ENCODE data around the gene NKPD1. TPM values are rescaled to one million over a fixed set of nuclear protein-coding genes. Genes with fewer than 3 reads are reported as not detected.

The NKPD1 gene
- total RNA-seq, 5 donors from 2014 or later (not counting 1 experiment from before 2014, with no cell fraction given) = 0.95 to 1.3 (median 1.2) TPM

DNA sequence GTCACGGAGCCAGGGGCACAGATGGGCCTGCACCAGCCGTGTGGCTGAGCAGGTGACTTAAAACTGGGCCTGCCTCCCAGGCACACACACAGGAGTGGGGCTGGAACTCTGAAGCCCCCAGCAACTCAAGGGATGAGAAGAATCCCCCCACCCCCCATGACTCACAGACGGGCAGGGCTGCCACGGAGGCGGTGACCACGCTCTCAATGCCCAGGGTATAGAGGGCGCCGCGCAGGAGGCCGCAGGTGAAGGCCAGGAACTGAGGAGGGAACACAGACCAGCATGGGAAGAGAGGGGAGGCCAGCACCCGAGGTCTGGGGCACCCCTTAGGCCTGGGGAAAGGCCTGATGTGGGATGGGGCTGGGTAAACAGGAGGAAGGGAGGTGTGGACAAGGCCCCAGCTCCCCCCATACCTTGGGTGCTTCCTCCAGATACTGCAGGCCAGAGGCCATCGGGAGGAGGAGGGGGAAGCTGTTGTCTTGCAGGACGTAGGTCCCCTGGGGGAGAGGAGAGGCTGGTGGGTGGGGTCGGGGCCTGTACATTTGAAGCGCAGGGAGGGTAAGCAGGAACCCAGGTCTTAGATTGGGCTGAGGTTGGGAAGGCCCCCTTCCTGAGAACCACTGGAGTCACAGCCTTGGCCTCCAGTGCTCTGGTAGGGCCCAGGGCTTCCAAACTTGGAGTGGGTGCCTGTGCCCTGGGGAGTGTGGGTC, 3.1 kb upstream of the NKPD1 start:
- ATAC-seq (replicated peaks in 1 of 4) (peak in 1 of 4 experiments; percentile 15), DNase-seq (no peak)
- Histone ChIP-seq H3K36me3 (ENCODE audit: control insufficient read depth in 2 of 2, extremely low read depth in 1 of 2, insufficient read depth in 1 of 2, low read length in 1 of 2) (no peaks in the 10 kb centered on the region), H3K4me1 (ENCODE audit: control insufficient read depth in 1 of 2, extremely low read depth in 1 of 2, insufficient read depth in 2 of 2, low read length in 2 of 2) (peaks cover 2 to 33% of the 10 kb centered on the region in 2 experiments), H3K9me3 (no peaks in the 10 kb centered on the region), H3K27ac (ENCODE audit: low read length) (peak overlapping the region; percentile 25), H3K4me3 (ENCODE audit: control insufficient read depth in 1 of 2, extremely low read depth in 1 of 2, low read length in 1 of 2) (no peak overlapping the region), H3K27me3 (replicated peaks in 1 of 2; ENCODE audit: control insufficient read depth in 2 of 2, extremely low read depth in 1 of 2, insufficient read depth in 2 of 2, low read length in 1 of 2) (peaks cover 0 to 15% of the 10 kb centered on the region in 2 experiments)
- Mint-ChIP-seq H3K27ac (peak overlapping the region; percentile 46 to 48), H3K36me3 (no peaks in the 10 kb centered on the region), H3K4me1 (peaks cover 19 to 33% (median 21%) of the 10 kb centered on the region in 3 donors), H3K9me3 (no peaks in the 10 kb centered on the region), H3K4me3 (peak overlapping the region in 1 of 3 donors; percentile 42), H3K27me3 (peaks cover 0 to 2% of the 10 kb centered on the region in 2 donors)
- CTCF ChIA-PET = no interaction called here
- POLR2A ChIA-PET = interaction anchor here in 1 of 2 donors (0.6 kb wide), 1 partner anchor 25 kb away, joined by 4 read pairs; no protein-coding TSS in a partner anchor
- 73% methylated on average over 6 of the region's 15 CpGs for WGBS (ENCODE audit: insufficient coverage)

DNA sequence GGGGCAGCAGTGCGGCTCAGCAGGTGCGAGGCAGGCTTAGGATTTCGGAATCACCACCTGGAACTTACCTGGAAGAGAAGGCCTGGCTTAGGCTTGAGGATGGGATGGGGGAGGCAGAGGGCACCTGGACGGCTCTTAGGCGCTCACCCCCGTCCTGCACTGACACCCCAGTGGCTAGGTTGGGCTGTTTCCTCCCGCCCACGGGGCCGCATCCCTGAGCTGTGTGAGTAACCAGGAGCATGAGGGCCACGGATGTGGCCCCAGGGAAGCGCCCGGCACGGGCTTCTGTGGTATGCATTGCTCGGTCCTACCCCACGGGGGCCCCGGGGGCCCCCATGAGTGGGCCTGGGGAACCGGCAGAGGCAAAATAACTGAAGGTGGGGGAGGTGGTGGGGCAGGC, 2.4 kb upstream of the NKPD1 start:
- H3K9me3 ChIP-seq = no peaks in the 10 kb centered on the region
- H3K4me3 ChIP-seq (ENCODE audit: control insufficient read depth in 1 of 2, extremely low read depth in 1 of 2, low read length in 1 of 2) = no peak overlapping the region
- Mint-ChIP-seq H3K27ac (no peak overlapping the region), H3K36me3 (no peaks in the 10 kb centered on the region), H3K4me3 (no peak overlapping the region), H3K9me3 (no peaks in the 10 kb centered on the region), H3K4me1 (peaks cover 16 to 26% (median 20%) of the 10 kb centered on the region in 3 donors), H3K27me3 (peaks cover under 1 to 2% of the 10 kb centered on the region in 2 donors)
- ChIA-PET POLR2A (no interaction called here), CTCF (no interaction called here)
- DNase-seq (no peak), ATAC-seq (replicated peaks in 1 of 4) (no peak)
- no peaks in the 10 kb centered on the region for H3K36me3 ChIP-seq (ENCODE audit: control insufficient read depth in 2 of 2, extremely low read depth in 1 of 2, insufficient read depth in 1 of 2, low read length in 1 of 2)
- no peak overlapping the region for H3K27ac ChIP-seq (ENCODE audit: low read length)
- H3K27me3 ChIP-seq (replicated peaks in 1 of 2; ENCODE audit: control insufficient read depth in 2 of 2, extremely low read depth in 1 of 2, insufficient read depth in 2 of 2, low read length in 1 of 2) = peaks cover 0 to 22% of the 10 kb centered on the region in 2 experiments
- 85% methylated on average over 17 of the region's 17 CpGs for WGBS (ENCODE audit: insufficient coverage)
- H3K4me1 ChIP-seq (ENCODE audit: control insufficient read depth in 1 of 2, extremely low read depth in 1 of 2, insufficient read depth in 2 of 2, low read length in 2 of 2) = peaks cover 2 to 32% of the 10 kb centered on the region in 2 experiments

DNA sequence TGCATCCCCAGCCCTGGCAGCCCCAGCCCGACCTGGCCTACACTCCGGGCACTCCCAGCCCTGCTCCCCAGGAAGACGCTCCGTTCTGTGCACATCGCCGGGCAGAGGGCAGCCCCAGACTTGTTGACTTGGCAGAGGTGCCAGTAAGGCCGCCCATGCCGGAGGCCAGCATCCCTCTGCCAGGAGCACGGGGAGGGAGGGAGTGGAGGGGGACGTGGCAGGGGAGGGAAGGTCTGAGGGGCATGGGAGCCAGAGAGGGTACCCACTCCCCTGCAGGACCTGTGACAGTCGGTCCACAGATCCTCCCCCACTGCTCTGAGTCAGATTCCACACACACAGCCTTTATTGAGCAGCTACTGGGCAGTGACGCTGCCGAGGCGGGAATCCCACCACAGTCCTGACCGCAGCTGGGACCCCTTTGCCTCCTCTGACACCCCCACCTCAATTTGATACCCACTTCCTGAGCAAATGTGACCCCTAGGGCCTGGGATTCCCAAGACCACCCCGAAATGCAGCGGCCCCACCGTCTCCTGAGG, 1.9 kb upstream of the NKPD1 start:
- POLR2A ChIA-PET = no interaction called here
- H3K4me3 Mint-ChIP-seq = no peak overlapping the region
- DNase-seq (no peak), ATAC-seq (replicated peaks in 1 of 4) (no peak)
- H3K4me1 Mint-ChIP-seq = peaks cover 16 to 29% (median 23%) of the 10 kb centered on the region in 3 donors
- Histone ChIP-seq H3K27ac (ENCODE audit: low read length) (no peak overlapping the region), H3K36me3 (ENCODE audit: control insufficient read depth in 2 of 2, extremely low read depth in 1 of 2, insufficient read depth in 1 of 2, low read length in 1 of 2) (no peaks in the 10 kb centered on the region), H3K27me3 (replicated peaks in 1 of 2; ENCODE audit: control insufficient read depth in 2 of 2, extremely low read depth in 1 of 2, insufficient read depth in 2 of 2, low read length in 1 of 2) (peaks cover 0 to 27% of the 10 kb centered on the region in 2 experiments), H3K4me1 (ENCODE audit: control insufficient read depth in 1 of 2, extremely low read depth in 1 of 2, insufficient read depth in 2 of 2, low read length in 2 of 2) (peaks cover 2 to 32% of the 10 kb centered on the region in 2 experiments), H3K4me3 (ENCODE audit: control insufficient read depth in 1 of 2, extremely low read depth in 1 of 2, low read length in 1 of 2) (no peak overlapping the region), H3K9me3 (no peaks in the 10 kb centered on the region)
- H3K27ac Mint-ChIP-seq = no peak overlapping the region
- no peaks in the 10 kb centered on the region for H3K36me3 Mint-ChIP-seq
- CTCF ChIA-PET = no interaction called here
- H3K27me3 Mint-ChIP-seq = peaks cover 4 to 5% of the 10 kb centered on the region in 2 donors
- no peaks in the 10 kb centered on the region for H3K9me3 Mint-ChIP-seq
- 93% methylated on average over 14 of the region's 18 CpGs for WGBS (ENCODE audit: insufficient coverage)

DNA sequence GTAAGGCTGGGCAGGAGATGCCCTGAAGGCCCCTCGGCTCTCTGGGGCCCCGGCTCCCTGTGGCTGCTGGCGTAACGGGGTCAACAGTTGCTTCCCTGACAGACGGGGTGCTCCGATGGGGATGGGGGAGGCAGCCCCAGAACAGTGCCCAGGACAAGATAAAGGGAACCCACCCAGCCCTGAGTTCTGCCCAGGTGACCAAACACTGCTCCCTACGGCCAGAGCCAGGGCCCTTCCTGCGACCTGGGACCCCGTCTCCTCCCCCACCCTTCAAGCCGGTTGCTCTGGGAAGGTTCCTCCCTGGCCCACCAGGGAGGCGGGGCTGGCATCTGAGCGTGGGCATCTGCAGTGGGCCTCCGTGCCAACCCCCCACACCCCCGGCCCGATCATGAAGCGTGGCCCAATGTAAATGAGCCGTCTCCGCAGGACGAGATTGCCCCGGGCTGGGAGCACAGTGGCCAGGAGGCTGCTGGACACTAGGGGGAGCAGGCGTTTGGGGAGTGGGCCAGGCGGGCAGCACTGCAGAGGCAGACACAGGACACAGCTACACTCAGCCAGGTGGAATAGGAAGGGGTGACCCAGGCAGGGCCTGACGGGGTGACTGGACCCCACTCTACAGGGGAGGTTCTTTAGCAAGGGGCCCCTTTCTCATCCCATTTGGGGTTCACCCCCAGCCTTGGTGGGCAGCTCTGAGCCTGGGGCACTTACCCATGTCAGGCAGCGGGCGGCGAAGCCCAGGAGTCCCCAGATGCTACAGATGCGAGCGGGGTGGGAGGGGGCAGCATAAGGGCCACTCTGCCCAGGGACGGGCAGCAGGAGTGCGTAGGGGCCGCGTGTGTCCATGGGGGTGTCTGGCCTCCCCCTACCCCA, 1.2 kb upstream of the NKPD1 start:
- CTCF ChIA-PET = no interaction called here

DNA sequence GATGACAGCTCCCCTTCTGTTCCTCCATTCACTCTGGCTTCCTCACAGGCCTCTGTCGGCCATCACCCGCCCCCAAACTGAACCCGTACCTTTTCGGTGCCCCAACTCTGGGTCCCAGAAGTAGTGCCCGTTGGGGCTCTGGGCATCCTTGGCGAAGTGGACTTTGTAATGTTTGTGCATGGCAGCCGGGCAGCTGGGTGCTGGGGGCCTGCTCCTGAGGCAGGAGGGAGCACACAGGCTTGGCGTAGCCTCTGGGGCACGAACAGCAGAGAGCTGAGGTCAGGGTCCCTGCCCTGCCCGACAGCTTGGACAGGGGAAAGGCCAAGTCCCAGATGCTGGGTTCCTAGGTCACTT, 834 bp downstream of the NKPD1 start:
- H3K27ac Mint-ChIP-seq = no peak overlapping the region
- CTCF ChIA-PET = no interaction called here
- H3K4me3 Mint-ChIP-seq = no peak overlapping the region

More for the DNA sequence above, 1.2 kb upstream of the NKPD1 start:
- peaks cover 8 to 9% of the 10 kb centered on the region in 2 donors for H3K27me3 Mint-ChIP-seq
- H3K4me1 Mint-ChIP-seq = peaks cover 14 to 29% (median 23%) of the 10 kb centered on the region in 3 donors
- H3K36me3 Mint-ChIP-seq = no peaks in the 10 kb centered on the region
- WGBS (ENCODE audit: insufficient coverage) = 73% methylated on average over 20 of the region's 32 CpGs
- Histone ChIP-seq H3K4me3 (ENCODE audit: control insufficient read depth in 1 of 2, extremely low read depth in 1 of 2, low read length in 1 of 2) (no peak overlapping the region), H3K9me3 (no peaks in the 10 kb centered on the region), H3K36me3 (ENCODE audit: control insufficient read depth in 2 of 2, extremely low read depth in 1 of 2, insufficient read depth in 1 of 2, low read length in 1 of 2) (no peaks in the 10 kb centered on the region), H3K27me3 (replicated peaks in 1 of 2; ENCODE audit: control insufficient read depth in 2 of 2, extremely low read depth in 1 of 2, insufficient read depth in 2 of 2, low read length in 1 of 2) (peaks cover 0 to 33% of the 10 kb centered on the region in 2 experiments), H3K4me1 (ENCODE audit: control insufficient read depth in 1 of 2, extremely low read depth in 1 of 2, insufficient read depth in 2 of 2, low read length in 2 of 2) (peaks cover 2 to 32% of the 10 kb centered on the region in 2 experiments), H3K27ac (ENCODE audit: low read length) (no peak overlapping the region)
- DNase-seq = no peak
- no peaks in the 10 kb centered on the region for H3K9me3 Mint-ChIP-seq
- H3K27ac Mint-ChIP-seq = no peak overlapping the region
- no peak overlapping the region for H3K4me3 Mint-ChIP-seq
- POLR2A ChIA-PET = no interaction called here
- no peak for ATAC-seq (replicated peaks in 1 of 4)

DNA sequence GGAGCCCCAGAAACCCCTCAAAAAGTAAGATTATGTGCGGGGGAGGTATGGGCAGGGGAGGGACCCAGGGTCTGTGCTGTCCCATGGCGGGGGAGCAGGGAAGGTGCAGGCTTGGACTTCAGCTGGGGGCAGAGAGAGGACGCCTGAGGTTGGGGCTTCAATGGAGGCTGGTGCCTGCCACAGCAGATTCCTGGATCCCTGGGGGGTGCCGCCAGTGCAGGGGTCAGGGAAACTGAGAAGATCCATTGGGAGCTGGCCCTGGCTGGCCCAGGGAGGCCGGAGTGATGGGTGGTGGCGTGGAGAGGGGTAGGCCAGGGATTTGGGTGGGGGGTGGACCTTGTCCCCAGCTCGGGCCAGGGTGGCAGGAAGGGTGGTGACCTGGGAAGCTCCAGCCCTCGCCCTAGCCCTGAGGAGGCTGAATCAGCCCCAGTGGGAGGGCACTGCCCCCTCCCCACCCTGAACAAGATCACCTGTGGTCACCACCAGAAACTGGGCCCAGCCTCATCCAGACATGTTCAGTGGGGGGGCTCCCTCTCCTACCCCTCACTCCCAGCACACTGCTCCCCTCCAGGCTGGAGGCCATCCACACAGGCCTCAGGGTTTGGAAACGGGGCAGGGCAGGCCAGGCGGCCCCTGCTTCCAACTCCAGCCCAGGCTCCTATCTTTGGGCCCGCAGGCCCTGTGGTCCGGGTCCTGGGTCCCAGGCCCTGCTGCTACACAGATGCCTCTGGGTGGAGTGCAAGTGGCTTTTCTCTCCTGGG, 1.4 kb downstream of the NKPD1 start:
- no peak overlapping the region for H3K4me3 Mint-ChIP-seq
- no peaks in the 10 kb centered on the region for H3K9me3 Mint-ChIP-seq
- DNase-seq = no peak
- Histone ChIP-seq H3K4me1 (ENCODE audit: control insufficient read depth in 1 of 2, extremely low read depth in 1 of 2, insufficient read depth in 2 of 2, low read length in 2 of 2) (peaks cover 2 to 23% of the 10 kb centered on the region in 2 experiments), H3K27ac (ENCODE audit: low read length) (no peak overlapping the region), H3K27me3 (replicated peaks in 1 of 2; ENCODE audit: control insufficient read depth in 2 of 2, extremely low read depth in 1 of 2, insufficient read depth in 2 of 2, low read length in 1 of 2) (peaks cover 0 to 55% of the 10 kb centered on the region in 2 experiments), H3K36me3 (ENCODE audit: control insufficient read depth in 2 of 2, extremely low read depth in 1 of 2, insufficient read depth in 1 of 2, low read length in 1 of 2) (no peaks in the 10 kb centered on the region), H3K9me3 (no peaks in the 10 kb centered on the region), H3K4me3 (ENCODE audit: control insufficient read depth in 1 of 2, extremely low read depth in 1 of 2, low read length in 1 of 2) (no peak overlapping the region)
- peaks cover 9 to 20% (median 16%) of the 10 kb centered on the region in 3 donors for H3K4me1 Mint-ChIP-seq
- WGBS (ENCODE audit: insufficient coverage) = 91% methylated on average over 7 of the region's 12 CpGs
- no peaks in the 10 kb centered on the region for H3K36me3 Mint-ChIP-seq
- H3K27ac Mint-ChIP-seq = no peak overlapping the region
- CTCF ChIA-PET = no interaction called here
- peaks cover 9 to 11% of the 10 kb centered on the region in 2 donors for H3K27me3 Mint-ChIP-seq
- no peak for ATAC-seq (replicated peaks in 1 of 4)
- POLR2A ChIA-PET = no interaction called here

More for the DNA sequence above, 834 bp downstream of the NKPD1 start:
- no peak for ATAC-seq (replicated peaks in 1 of 4)
- Mint-ChIP-seq H3K4me1 (peaks cover 12 to 23% (median 18%) of the 10 kb centered on the region in 3 donors), H3K9me3 (no peaks in the 10 kb centered on the region), H3K27me3 (peaks cover 9 to 10% of the 10 kb centered on the region in 2 donors), H3K36me3 (no peaks in the 10 kb centered on the region)
- Histone ChIP-seq H3K27ac (ENCODE audit: low read length) (no peak overlapping the region), H3K27me3 (replicated peaks in 1 of 2; ENCODE audit: control insufficient read depth in 2 of 2, extremely low read depth in 1 of 2, insufficient read depth in 2 of 2, low read length in 1 of 2) (peaks cover 0 to 50% of the 10 kb centered on the region in 2 experiments), H3K9me3 (no peaks in the 10 kb centered on the region), H3K36me3 (ENCODE audit: control insufficient read depth in 2 of 2, extremely low read depth in 1 of 2, insufficient read depth in 1 of 2, low read length in 1 of 2) (no peaks in the 10 kb centered on the region), H3K4me3 (ENCODE audit: control insufficient read depth in 1 of 2, extremely low read depth in 1 of 2, low read length in 1 of 2) (no peak overlapping the region), H3K4me1 (ENCODE audit: control insufficient read depth in 1 of 2, extremely low read depth in 1 of 2, insufficient read depth in 2 of 2, low read length in 2 of 2) (peaks cover 2 to 26% of the 10 kb centered on the region in 2 experiments)
- DNase-seq = no peak
- 93% methylated on average over 7 of the region's 10 CpGs for WGBS (ENCODE audit: insufficient coverage)
- POLR2A ChIA-PET = no interaction called here

Data from T-cell (primary cell).